Measurements from ENCODE around the gene GPR162.

The GPR162 gene

DNA sequence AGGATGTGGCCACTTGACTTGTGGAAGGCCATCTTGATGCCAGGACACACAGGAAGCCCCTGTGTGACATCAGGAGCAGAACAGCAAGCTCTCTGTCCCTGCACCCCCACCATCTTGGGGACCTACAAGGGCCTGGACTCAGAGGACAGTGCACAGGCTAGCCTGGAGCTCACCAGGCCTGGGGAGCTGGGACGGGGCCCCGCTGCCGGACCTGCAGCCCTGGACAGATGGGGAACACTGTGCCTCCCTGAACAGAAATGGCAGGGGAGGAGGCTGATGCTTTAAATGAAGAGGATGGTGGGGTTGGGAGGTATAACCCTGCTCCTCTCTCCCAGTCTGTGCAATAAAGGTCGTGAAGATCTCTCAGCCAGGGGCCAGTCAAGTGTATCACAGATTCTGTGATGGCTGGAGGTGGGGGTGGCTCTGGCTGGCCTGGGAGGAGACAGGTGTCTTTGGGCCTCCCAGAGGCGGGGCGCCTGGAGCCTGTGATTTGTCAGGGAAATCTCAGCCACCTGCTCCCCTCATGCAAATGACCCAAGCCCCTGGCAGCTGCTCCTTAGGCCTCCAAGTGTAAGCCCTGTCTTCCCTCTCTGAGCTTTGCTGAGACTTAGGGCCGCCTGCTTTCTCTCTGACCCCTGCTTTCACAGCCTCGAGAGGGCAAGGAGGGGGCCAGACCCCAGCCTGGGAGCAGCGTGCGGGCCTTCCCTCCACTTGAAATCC, 18.0 kb downstream of the GPR162 start:
- H3K4me2 ChIP-seq (ENCODE audit: low read depth, low read length, poor library complexity, severe bottlenecking): no peak overlapping the region
- no peak overlapping the region for H3K4me3 ChIP-seq (ENCODE audit: low read length, poor library complexity, severe bottlenecking)
- peaks cover 5% of the 10 kb centered on the region for H3K4me1 ChIP-seq (ENCODE audit: insufficient read depth, low read length, poor library complexity, severe bottlenecking)
- TF ChIP-seq, protein P1, sequence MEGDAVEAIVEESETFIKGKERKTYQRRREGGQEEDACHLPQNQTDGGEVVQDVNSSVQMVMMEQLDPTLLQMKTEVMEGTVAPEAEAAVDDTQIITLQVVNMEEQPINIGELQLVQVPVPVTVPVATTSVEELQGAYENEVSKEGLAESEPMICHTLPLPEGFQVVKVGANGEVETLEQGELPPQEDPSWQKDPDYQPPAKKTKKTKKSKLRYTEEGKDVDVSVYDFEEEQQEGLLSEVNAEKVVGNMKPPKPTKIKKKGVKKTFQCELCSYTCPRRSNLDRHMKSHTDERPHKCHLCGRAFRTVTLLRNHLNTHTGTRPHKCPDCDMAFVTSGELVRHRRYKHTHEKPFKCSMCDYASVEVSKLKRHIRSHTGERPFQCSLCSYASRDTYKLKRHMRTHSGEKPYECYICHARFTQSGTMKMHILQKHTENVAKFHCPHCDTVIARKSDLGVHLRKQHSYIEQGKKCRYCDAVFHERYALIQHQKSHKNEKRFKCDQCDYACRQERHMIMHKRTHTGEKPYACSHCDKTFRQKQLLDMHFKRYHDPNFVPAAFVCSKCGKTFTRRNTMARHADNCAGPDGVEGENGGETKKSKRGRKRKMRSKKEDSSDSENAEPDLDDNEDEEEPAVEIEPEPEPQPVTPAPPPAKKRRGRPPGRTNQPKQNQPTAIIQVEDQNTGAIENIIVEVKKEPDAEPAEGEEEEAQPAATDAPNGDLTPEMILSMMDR (conservative IDR thresholded peaks at IDR 0.05; ENCODE audit: low read length): no peak
- no peak for TF ChIP-seq EZH2phosphoT487 (IDR thresholded peaks at IDR 0.05; ENCODE audit: borderline replicate concordance)
- no peak overlapping the region for H2AFZ ChIP-seq (ENCODE audit: low read length)
- no peaks in the 10 kb centered on the region for H3K9me2 ChIP-seq (replicated peaks; ENCODE audit: low read depth, low read length)
- no peaks in the 10 kb centered on the region for H3K9me3 ChIP-seq (ENCODE audit: insufficient read depth, low read depth, low read length)
- H3K79me2 ChIP-seq (ENCODE audit: insufficient read depth, low read length): no peaks in the 10 kb centered on the region
- H4K20me1 ChIP-seq (ENCODE audit: insufficient read depth, low read length, poor library complexity, severe bottlenecking): no peaks in the 10 kb centered on the region
- H3K9ac ChIP-seq (ENCODE audit: low read depth, low read length, poor library complexity, severe bottlenecking): no peak overlapping the region
- H3K36me3 ChIP-seq (ENCODE audit: insufficient read depth, low read length): no peaks in the 10 kb centered on the region; the same call in 1 of the 2 replicates
- H3K27me3 ChIP-seq (ENCODE audit: insufficient read depth, low read length, poor library complexity, severe bottlenecking): no peaks in the 10 kb centered on the region
- no peaks in the 10 kb centered on the region for H3F3A ChIP-seq (ENCODE audit: low read depth)

DNA sequence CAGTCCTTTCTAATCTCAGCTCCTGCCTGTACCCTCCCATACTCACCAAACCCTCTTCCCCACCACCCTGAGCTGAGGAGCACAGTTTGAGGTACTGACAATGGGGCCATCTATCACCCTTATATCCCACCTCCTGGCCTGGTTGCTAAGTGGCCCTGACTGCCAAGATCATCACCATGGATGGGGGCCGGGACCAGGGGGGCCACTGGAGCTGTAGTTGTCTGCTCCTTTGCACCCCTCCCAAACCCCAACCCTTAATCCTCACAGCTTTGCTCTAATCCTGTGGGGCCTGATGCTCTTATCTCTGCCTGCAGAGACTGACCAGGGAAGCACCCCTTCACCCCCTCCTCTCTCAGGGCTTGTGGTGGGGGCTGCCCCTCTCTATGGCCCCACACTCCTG, 18.7 kb downstream of the GPR162 start:
- Histone ChIP-seq H3K4me2 (ENCODE audit: low read depth, low read length, poor library complexity, severe bottlenecking) (no peak overlapping the region), H3F3A (ENCODE audit: low read depth) (no peaks in the 10 kb centered on the region), H3K9me2 (replicated peaks; ENCODE audit: low read depth, low read length) (no peaks in the 10 kb centered on the region), H3K79me2 (ENCODE audit: insufficient read depth, low read length) (no peaks in the 10 kb centered on the region), H3K36me3 (ENCODE audit: insufficient read depth, low read length) (peaks cover 6% of the 10 kb centered on the region; the same call in 1 of the 2 replicates), H4K20me1 (ENCODE audit: insufficient read depth, low read length, poor library complexity, severe bottlenecking) (no peaks in the 10 kb centered on the region), H2AFZ (ENCODE audit: low read length) (no peak overlapping the region), H3K9me3 (ENCODE audit: insufficient read depth, low read depth, low read length) (no peaks in the 10 kb centered on the region), H3K9ac (ENCODE audit: low read depth, low read length, poor library complexity, severe bottlenecking) (no peak overlapping the region), H3K27me3 (ENCODE audit: insufficient read depth, low read length, poor library complexity, severe bottlenecking) (no peaks in the 10 kb centered on the region), H3K4me3 (ENCODE audit: low read length, poor library complexity, severe bottlenecking) (no peak overlapping the region), H3K4me1 (ENCODE audit: insufficient read depth, low read length, poor library complexity, severe bottlenecking) (peaks cover 5% of the 10 kb centered on the region)
- TF ChIP-seq, protein P1 (conservative IDR thresholded peaks at IDR 0.05; ENCODE audit: low read length): no peak
- TF ChIP-seq EZH2phosphoT487 (IDR thresholded peaks at IDR 0.05; ENCODE audit: borderline replicate concordance): no peak

DNA sequence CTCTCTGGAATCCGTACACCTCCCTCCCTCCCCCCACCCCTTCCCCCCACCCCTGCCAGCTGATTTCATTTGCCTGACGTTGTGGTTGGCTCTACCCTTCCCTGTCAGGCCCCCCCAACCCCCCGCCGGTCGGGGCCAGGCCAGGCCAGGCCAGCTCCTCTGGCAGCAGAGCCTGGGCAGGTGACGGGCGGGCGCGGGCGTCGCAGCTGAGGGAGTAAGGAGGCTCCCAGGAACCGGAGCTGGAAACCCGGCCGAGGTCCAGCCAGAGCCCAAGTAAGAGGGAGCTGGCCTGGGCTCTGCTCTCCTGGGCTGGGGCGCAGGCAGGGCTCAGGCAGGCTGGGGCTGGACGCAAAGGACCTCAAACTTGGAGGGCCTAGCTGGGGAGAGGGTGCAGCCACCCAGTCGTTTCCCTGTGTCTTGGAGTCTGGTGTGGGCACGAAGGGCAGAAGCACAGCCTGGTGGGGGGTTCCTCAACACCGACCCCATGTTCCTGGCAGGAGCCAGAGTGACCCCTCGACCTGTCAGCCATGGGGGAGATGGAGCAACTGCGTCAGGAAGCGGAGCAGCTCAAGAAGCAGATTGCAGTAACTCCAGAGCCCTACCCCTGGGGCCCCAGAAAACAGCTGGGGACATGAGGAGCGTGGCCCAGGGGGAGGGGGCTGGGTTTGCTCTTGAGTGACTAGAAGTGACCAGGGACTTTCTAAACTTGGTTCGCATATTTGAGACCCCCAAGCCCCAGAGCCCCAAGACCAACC, 19.3 kb downstream of the GPR162 start, which contains the start of gene GNB3:
TSS of gene GNB3 (plus strand) at position 165 of the 755 bp plus-strand sequence. CDS start at position 528, 363 bp downstream.
- Histone ChIP-seq H3K4me1 (ENCODE audit: insufficient read depth, low read length, poor library complexity, severe bottlenecking) (peaks cover 5% of the 10 kb centered on the region), H3F3A (ENCODE audit: low read depth) (no peaks in the 10 kb centered on the region), H3K36me3 (ENCODE audit: insufficient read depth, low read length) (peaks cover 9% of the 10 kb centered on the region; the same call in 1 of the 2 replicates), H3K9me3 (ENCODE audit: insufficient read depth, low read depth, low read length) (no peaks in the 10 kb centered on the region), H2AFZ (ENCODE audit: low read length) (no peak within 1 kb of the TSS), H4K20me1 (ENCODE audit: insufficient read depth, low read length, poor library complexity, severe bottlenecking) (no peaks in the 10 kb centered on the region), H3K4me3 (ENCODE audit: low read length, poor library complexity, severe bottlenecking) (no peak within 1 kb of the TSS), H3K4me2 (ENCODE audit: low read depth, low read length, poor library complexity, severe bottlenecking) (no peak within 1 kb of the TSS), H3K27me3 (ENCODE audit: insufficient read depth, low read length, poor library complexity, severe bottlenecking) (no peaks in the 10 kb centered on the region), H3K9ac (ENCODE audit: low read depth, low read length, poor library complexity, severe bottlenecking) (no peak within 1 kb of the TSS), H3K79me2 (ENCODE audit: insufficient read depth, low read length) (no peaks in the 10 kb centered on the region), H3K9me2 (replicated peaks; ENCODE audit: low read depth, low read length) (no peaks in the 10 kb centered on the region)
- no peak for TF ChIP-seq EZH2phosphoT487 (IDR thresholded peaks at IDR 0.05; ENCODE audit: borderline replicate concordance)
- TF ChIP-seq, protein P1 (conservative IDR thresholded peaks at IDR 0.05; ENCODE audit: low read length): no peak

Measured in Loucy (cell line).